Esophagus (tissue), 2 donors: Measurements from ENCODE around the gene PDE9A. TPM values are rescaled to one million over a fixed set of nuclear protein-coding genes. Genes with fewer than 3 reads are reported as not detected.

Experiments
- H3K27ac ChIP-seq, 2 donors: one replicate each; pipeline ENCODE4 v1.5.1; 2013; ENCODE audit warnings: low read depth in 2 of 2, mild to moderate bottlenecking in 2 of 2, inconsistent platforms in 1 of 2, low read length in 1 of 2, moderate library complexity in 1 of 2
- H3K27me3 ChIP-seq, 2 donors: one replicate each; pipeline ENCODE4 v1.6.1; 2013; ENCODE audit warnings: low read length in 2 of 2, control low read depth in 1 of 2, mild to moderate bottlenecking in 1 of 2; ENCODE audit not compliant: insufficient read depth in 2 of 2, control insufficient read depth in 1 of 2
- H3K36me3 ChIP-seq, 2 donors: one replicate each; pipeline ENCODE4 v1.6.1; 2013; ENCODE audit warnings: low read length in 1 of 2; ENCODE audit not compliant: control insufficient read depth in 2 of 2, insufficient read depth in 2 of 2
- H3K4me1 ChIP-seq, 2 donors: one replicate each; pipeline ENCODE4 v1.6.1; 2013; ENCODE audit warnings: low read length in 1 of 2; ENCODE audit not compliant: control insufficient read depth in 2 of 2, insufficient read depth in 2 of 2
- H3K4me3 ChIP-seq, 2 donors: one replicate each; pipeline ENCODE4 v1.5.1; 2013; ENCODE audit warnings: low read length in 2 of 2, mild to moderate bottlenecking in 2 of 2, low read depth in 1 of 2, moderate library complexity in 1 of 2
- H3K9me3 ChIP-seq, 2 donors: one replicate each; pipeline ENCODE4 v1.6.1; 2013; ENCODE audit warnings: mild to moderate bottlenecking in 2 of 2, low read depth in 1 of 2, low read length in 1 of 2, moderate library complexity in 1 of 2; ENCODE audit not compliant: control insufficient read depth in 2 of 2, insufficient read depth in 1 of 2
- WGBS, 2 donors: extraction: QIAGEN DNeasy Blood & Tissue Kit; methylation state at CpG; one replicate each; pipeline ENCODE4 v1.1.7; 2013; 5-methylcytosine and 5-hydroxymethylcytosine counted together
- polyA plus RNA-seq, 2 donors: library from polyadenylated mRNA; stranded (reverse); fragments of 200-250 nt; gene quantifications; one replicate each; pipeline ENCODE4 v1.2.3, GENCODE V29; 2013
- donor health status: healthy with polysubstance abuse.
- donor health status: Bipolar disorder and iron deficiency.

Gene PDE9A
- polyA plus RNA-seq, 2 donors: 1.6 to 1.8 TPM

DNA sequence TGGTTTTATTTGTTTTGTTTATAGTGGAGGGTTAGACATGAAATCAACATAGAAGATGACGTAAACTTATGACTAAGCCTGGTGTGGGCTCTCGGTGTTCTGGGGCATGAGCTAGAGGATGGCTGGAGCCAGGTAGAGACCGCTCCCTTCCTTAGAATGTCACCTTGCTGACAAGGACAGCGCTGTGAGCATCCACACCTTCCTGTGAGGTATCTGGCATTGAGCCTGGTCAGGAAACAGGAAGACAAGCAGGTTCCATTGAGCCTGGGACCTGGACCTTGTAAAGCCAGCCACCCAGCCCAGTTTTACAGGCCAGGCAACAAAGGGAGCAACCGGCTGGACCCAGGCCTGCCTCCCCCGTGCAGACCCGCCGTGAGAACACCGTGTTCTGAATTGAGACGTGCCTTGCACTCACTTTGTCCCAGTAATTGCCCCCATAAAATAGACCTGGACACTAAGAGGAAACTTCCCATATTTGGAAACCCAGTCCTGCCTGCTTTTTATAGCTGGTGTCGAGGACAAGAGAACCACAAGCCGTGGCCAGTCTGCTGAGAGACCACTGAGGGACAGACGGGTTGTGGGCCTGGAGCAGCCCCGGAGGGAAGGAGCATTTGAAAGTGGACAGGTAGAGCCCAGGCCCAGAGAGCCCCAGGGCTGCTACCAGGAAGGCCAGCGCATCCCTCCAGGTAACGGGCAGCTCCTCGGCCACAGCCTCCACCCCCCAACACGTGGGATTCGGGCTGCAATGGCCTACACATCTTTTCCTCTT lies 78.0 kb downstream of the PDE9A start:
- 75 to 77% methylated on average over 19 of the region's 19 CpGs for WGBS, 2 donors
- no peaks in the 10 kb centered on the region for H3K36me3 ChIP-seq
- no peaks in the 10 kb centered on the region for H3K9me3 ChIP-seq
- peak overlapping the region; percentile 29 to 61 for H3K27ac ChIP-seq
- no peak overlapping the region for H3K4me3 ChIP-seq
- H3K27me3 ChIP-seq: no peaks in the 10 kb centered on the region
- peaks cover 0 to 6% of the 10 kb centered on the region in 2 donors for H3K4me1 ChIP-seq

DNA sequence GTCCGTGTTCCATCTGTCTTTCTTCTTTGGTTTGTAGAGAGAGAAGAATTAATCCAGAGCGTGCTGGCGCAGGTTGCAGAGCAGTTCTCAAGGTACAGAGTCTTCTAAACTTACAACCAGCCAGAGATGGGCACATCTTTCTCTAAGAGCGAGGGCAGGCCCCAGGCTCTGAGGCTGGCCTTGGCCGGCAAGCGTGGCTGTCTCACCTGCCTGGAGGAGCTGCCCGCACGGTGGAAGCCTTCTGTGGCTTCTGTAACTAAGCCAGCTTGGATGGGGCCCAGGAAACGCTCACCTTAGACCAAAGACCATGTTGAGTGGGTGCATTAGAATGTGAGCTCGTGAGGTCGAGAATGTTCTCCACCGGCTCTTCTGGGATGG lies 78.6 kb downstream of the PDE9A start:
- H3K27me3 ChIP-seq: no peaks in the 10 kb centered on the region
- no peaks in the 10 kb centered on the region for H3K36me3 ChIP-seq
- no peaks in the 10 kb centered on the region for H3K9me3 ChIP-seq
- H3K27ac ChIP-seq: peak overlapping the region in 1 of 2 donors; percentile 61
- no peak overlapping the region for H3K4me3 ChIP-seq
- peaks cover 0 to 6% of the 10 kb centered on the region in 2 donors for H3K4me1 ChIP-seq
- WGBS, 2 donors: 90 to 91% methylated on average over 12 of the region's 12 CpGs

DNA sequence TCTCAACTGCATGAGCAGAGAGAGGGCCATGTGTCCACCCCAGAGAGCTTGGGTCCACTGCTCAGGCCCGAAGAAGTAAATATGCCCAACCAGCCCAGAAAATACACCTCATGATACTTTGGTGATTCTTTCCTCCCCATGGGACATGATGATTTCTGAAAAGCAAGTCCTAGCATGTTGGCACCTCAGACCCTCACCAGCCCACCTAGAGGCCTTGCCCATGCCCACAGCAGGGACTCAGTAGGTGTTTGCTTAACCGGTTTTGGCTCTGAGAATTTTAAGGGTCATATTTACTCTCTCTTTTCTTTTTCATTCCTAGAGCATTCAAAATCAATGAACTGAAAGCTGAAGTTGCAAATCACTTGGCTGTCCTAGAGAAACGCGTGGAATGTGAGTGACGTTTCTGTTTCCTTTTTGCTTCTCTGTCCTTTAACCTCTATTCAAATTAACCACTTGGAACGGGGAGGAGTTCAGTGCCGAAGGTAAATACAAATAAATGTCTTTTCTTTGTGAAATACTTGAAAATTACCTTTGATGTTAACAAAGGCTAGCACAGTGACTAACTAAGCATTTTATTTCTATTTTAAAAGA lies 79.7 kb downstream of the PDE9A start:
- no peak overlapping the region for H3K4me3 ChIP-seq
- H3K36me3 ChIP-seq: no peaks in the 10 kb centered on the region
- peaks cover 0 to 6% of the 10 kb centered on the region in 2 donors for H3K4me1 ChIP-seq
- WGBS, 2 donors: 53 to 63% methylated on average over 7 of the region's 7 CpGs
- H3K27ac ChIP-seq: peak overlapping the region; percentile 11 to 69
- no peaks in the 10 kb centered on the region for H3K27me3 ChIP-seq
- H3K9me3 ChIP-seq: no peaks in the 10 kb centered on the region

DNA sequence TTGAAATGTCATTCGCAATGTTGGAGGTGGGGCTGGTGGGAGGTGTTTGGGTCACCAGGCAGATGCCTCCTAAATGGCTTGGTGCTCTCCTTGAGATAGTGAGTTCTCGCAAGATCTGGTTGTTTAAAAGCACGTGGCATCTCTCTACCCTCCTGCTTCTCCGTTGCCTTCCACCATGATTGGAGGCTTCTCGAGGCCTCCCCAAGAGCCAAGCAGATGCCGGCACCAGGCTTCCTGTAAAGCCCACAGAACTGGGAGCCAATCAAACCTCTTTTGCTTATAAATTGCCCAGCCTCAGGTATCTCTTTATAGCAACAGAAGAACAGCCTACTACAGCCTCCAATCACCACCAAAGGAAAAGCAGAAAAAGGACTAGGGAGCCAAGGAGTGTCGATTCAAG lies 80.5 kb downstream of the PDE9A start:
- no peak overlapping the region for H3K4me3 ChIP-seq
- no peaks in the 10 kb centered on the region for H3K27me3 ChIP-seq
- H3K36me3 ChIP-seq: no peaks in the 10 kb centered on the region
- H3K4me1 ChIP-seq: peaks cover 0 to 6% of the 10 kb centered on the region in 2 donors
- WGBS, 2 donors: 88 to 93% methylated on average over 7 of the region's 7 CpGs
- no peak overlapping the region for H3K27ac ChIP-seq
- H3K9me3 ChIP-seq: no peaks in the 10 kb centered on the region

DNA sequence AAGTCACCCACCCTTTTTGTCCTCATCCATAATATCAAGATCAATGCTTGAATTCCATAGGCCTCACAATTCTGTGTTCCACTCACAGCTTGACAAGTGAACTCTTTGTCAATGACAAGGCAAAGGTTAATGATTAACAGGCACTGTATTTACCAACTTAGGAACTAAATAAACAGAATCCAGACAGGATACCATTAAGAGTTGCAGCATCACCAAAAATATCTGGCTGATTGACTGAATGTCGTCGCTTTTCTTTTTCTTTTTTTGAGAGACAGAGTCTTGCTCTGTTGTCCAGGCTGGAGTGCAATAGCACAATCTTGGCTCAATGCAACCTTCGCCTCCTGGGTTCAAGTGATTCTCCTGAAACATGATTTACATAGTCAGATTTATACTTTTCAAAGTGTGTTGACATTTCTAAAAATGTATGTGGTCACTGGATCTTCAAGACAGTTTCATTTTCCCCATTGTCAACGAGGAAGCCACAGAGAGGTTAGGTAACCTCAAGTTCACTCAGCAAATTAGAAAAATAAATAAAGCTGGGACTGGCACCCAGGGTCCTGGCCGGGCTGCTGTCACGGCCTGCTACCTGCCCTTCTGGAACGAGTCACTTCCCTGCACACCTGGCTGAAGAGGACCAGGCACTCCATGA lies 81.0 kb downstream of the PDE9A start:
- Histone ChIP-seq H3K36me3 (no peaks in the 10 kb centered on the region), H3K4me1 (peaks cover 0 to 6% of the 10 kb centered on the region in 2 donors), H3K27me3 (no peaks in the 10 kb centered on the region), H3K4me3 (no peak overlapping the region), H3K9me3 (no peaks in the 10 kb centered on the region), H3K27ac (no peak overlapping the region)
- WGBS, 2 donors: 56 to 76% methylated on average over 7 of the region's 7 CpGs

DNA sequence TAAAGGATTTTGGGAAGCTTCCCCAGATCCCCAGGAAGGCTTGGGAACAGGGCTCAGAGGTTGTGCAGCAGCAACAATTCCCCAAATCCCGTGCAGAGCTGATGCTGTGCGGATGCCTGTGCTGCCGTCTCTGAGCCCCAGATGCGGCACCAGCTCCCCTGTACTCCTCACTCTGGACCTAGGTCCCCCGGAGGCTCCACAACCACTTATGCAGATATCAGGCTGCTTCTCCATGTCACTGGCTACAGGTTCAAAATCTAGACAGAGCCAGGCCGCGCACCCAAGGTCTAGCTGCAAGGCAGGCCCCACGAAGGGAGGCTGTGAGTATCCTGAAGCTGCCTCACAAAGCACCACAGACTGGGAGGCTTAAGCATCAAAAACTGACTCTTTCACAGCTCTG lies 81.6 kb downstream of the PDE9A start:
- no peaks in the 10 kb centered on the region for H3K36me3 ChIP-seq

DNA sequence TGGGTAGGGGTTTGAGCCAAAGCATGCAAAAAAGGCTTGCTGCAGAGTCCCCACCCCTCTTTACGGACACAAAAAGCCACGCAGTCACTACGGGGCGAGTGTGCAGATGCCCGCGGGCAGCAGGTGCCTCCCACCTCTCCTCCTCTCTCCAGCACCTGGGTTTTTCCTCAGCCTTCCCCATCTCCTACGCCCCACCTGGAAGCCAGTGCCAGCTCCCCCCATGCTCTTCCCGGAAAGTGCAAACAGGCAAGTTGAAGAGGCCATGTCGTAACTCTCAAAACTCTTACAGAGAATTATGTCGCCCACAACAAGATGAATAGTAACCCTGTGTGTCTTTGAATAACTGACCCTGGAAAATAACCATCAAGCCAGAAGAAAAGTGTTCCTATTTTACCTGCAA lies 82.5 kb downstream of the PDE9A start:
- Histone ChIP-seq H3K27ac (no peak overlapping the region), H3K36me3 (no peaks in the 10 kb centered on the region), H3K27me3 (no peaks in the 10 kb centered on the region), H3K4me3 (no peak overlapping the region), H3K4me1 (peaks cover 0 to 6% of the 10 kb centered on the region in 2 donors), H3K9me3 (no peaks in the 10 kb centered on the region)
- 88 to 94% methylated on average over 10 of the region's 10 CpGs for WGBS, 2 donors

More for the DNA sequence above, 81.6 kb downstream of the PDE9A start:
- Histone ChIP-seq H3K27me3 (no peaks in the 10 kb centered on the region), H3K9me3 (no peaks in the 10 kb centered on the region), H3K27ac (no peak overlapping the region), H3K4me1 (peaks cover 0 to 6% of the 10 kb centered on the region in 2 donors), H3K4me3 (no peak overlapping the region)
- 82 to 95% methylated on average over 8 of the region's 8 CpGs for WGBS, 2 donors

DNA sequence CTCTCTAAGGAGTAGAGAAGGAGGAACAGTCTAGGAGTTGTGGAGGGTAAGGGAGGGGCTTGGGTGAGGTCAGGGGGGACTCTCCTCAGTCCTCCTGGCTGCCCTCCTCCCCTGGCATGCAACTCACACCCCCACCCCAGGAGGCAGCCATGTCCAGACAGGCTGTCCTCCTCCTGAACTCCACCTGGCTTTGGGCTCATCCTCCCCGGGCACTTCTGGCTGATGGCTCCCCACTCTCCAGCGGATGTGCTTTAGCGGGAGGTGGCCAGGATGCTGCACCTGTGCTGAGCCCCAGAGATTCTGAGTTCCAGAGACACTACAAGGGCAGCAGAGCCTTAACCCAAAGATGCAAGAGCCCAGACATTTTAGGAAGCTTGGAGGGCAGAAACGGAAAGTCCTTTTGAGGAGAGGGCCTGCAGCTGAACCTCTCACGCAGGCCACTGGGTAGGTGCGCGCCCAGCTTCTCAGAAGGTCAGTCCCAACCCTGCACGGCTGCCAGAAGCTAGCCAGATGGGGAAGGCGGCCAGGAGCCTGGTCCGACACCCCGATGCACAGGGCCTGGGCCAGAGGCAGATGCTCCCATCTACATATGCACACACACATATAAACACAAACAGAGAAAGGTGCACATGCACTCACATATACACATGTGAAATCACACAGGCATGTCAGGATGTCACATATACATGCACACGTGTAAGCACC lies 83.4 kb downstream of the PDE9A start:
- no peaks in the 10 kb centered on the region for H3K27me3 ChIP-seq
- no peaks in the 10 kb centered on the region for H3K36me3 ChIP-seq
- no peaks in the 10 kb centered on the region for H3K9me3 ChIP-seq
- H3K4me1 ChIP-seq: peaks cover 0 to under 1% of the 10 kb centered on the region in 2 donors
- no peak overlapping the region for H3K27ac ChIP-seq
- 85 to 93% methylated on average over 12 of the region's 12 CpGs for WGBS, 2 donors
- no peak overlapping the region for H3K4me3 ChIP-seq

DNA sequence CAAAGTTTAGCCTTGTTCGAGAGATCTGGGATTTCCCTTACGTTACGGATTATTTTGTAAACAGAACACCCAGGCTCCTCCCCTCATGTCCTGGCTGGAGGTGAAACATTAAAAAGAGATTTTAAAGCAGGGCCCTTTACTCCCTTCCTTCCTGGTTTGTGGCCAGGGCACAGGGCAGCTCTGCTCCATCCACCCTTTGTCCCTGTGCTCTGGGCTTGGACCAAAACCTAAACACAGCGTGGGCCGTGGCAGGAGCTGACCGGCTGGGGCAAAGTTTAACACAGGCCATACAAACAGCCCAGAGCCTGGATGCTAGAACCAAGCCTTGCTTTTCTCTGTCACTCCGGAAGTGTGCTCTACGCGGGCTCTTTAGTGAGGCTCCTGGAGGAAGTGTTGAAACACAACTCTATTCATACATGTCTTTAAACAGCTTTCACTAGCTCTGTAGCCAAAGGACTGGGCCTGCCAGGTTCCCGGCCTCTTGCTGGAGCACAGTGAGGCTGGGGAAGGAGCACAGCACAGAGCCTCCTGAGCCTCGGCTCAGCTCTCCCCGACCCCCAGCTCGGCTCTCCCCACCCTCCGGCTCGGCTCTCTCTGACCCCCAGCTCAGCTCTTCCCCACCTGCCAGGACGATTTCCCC lies 84.7 kb downstream of the PDE9A start:
- H3K4me3 ChIP-seq: no peak overlapping the region
- no peaks in the 10 kb centered on the region for H3K27me3 ChIP-seq
- H3K4me1 ChIP-seq: no peaks in the 10 kb centered on the region
- H3K27ac ChIP-seq: peak overlapping the region; percentile 32 to 67
- H3K36me3 ChIP-seq: no peaks in the 10 kb centered on the region
- no peaks in the 10 kb centered on the region for H3K9me3 ChIP-seq
- 42 to 51% methylated on average over 16 of the region's 16 CpGs for WGBS, 2 donors
